ENCODE results near the gene OXSM.

OXSM gene

GRCh38 chr3:25785826-25786225, 4.1 kb upstream of the OXSM start:
- peaks cover 6% of the 10 kb centered on the region for H3K79me2 ChIP-seq (ENCODE audit: control insufficient read depth, insufficient read depth, low read length, poor library complexity)
- H3K27ac ChIP-seq (ENCODE audit: low read depth, low read length), result no peak overlapping the region
- H2AK5ac ChIP-seq (ENCODE audit: low read length), result no peak overlapping the region
- H4K8ac ChIP-seq (ENCODE audit: low read depth, low read length), result no peak overlapping the region
- no peak overlapping the region for H3K23ac ChIP-seq (ENCODE audit: low read length)
- no peak for DNase-seq
- H2BK12ac ChIP-seq (ENCODE audit: low read length), result no peak overlapping the region
- no peak overlapping the region for H2BK5ac ChIP-seq (ENCODE audit: low read depth, low read length, poor library complexity)
- no peak overlapping the region for H4K91ac ChIP-seq (ENCODE audit: low read depth, low read length)
- no peak overlapping the region for H4K12ac ChIP-seq (ENCODE audit: low read depth, low read length)
- H3K4me1 ChIP-seq (ENCODE audit: control insufficient read depth in 1 of 2, insufficient read depth in 2 of 2, low read length in 2 of 2), result peaks cover 2% of the 10 kb centered on the region in 2 experiments
- WGBS (ENCODE audit: extremely low coverage, insufficient coverage, insufficient read length), result no CpG with 5 or more reads among the region's 3 CpGs
- H3K4me3 ChIP-seq (ENCODE audit: low read depth, low read length), result no peak overlapping the region
- H3K4ac ChIP-seq (ENCODE audit: low read depth, low read length), result no peak overlapping the region
- peaks cover 14% of the 10 kb centered on the region for H3K79me1 ChIP-seq (ENCODE audit: low read length)
- no peaks in the 10 kb centered on the region for H3K9me3 ChIP-seq (ENCODE audit: insufficient read depth, low read depth, low read length)
- no peak overlapping the region for H2BK120ac ChIP-seq (ENCODE audit: insufficient read depth, low read length, poor library complexity)
- no peak overlapping the region for H3K9ac ChIP-seq (ENCODE audit: low read length)
- H3K18ac ChIP-seq (ENCODE audit: low read length), result no peak overlapping the region
- H2AFZ ChIP-seq (ENCODE audit: insufficient read depth, low read length, poor library complexity), result no peak overlapping the region
- no peak overlapping the region for H3K14ac ChIP-seq (ENCODE audit: low read length)
- H3K4me2 ChIP-seq (ENCODE audit: low read length), result no peak overlapping the region
- no peaks in the 10 kb centered on the region for H3K36me3 ChIP-seq (ENCODE audit: control insufficient read depth in 1 of 2, insufficient read depth in 2 of 2, low read length in 2 of 2)
- H3K27me3 ChIP-seq (ENCODE audit: insufficient read depth, low read length), result no peaks in the 10 kb centered on the region

DNA sequence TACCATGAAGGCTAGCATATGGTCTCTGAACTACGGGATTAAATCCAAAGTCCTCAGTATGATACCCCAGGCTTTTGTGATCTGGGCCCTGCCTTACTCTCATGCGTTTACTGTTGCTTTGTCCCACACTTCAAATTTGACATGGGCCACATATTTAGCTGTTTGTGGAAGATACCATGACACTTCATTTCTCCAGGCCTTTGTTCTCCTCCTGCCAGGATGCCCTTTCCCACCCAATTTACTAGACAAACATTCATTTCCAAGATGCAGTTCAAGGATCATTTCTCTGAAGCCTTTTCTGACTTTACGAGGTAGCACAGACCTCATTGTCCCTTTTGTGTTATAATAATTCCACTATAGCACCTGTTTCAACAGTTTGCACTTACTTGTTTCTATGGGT, 2.2 kb upstream of the OXSM start:
- no peak overlapping the region for H2BK5ac ChIP-seq (ENCODE audit: low read depth, low read length, poor library complexity)
- no peak overlapping the region for H3K14ac ChIP-seq (ENCODE audit: low read length)
- H3K9me3 ChIP-seq (ENCODE audit: insufficient read depth, low read depth, low read length), result no peaks in the 10 kb centered on the region
- DNase-seq, result no peak
- peaks cover 14% of the 10 kb centered on the region for H3K79me1 ChIP-seq (ENCODE audit: low read length)
- H3K79me2 ChIP-seq (ENCODE audit: control insufficient read depth, insufficient read depth, low read length, poor library complexity), result peaks cover 6% of the 10 kb centered on the region
- no peak overlapping the region for H3K23ac ChIP-seq (ENCODE audit: low read length)
- H2BK120ac ChIP-seq (ENCODE audit: insufficient read depth, low read length, poor library complexity), result no peak overlapping the region
- no peak overlapping the region for H3K9ac ChIP-seq (ENCODE audit: low read length)
- no CpG with 5 or more reads among the region's 3 CpGs for WGBS (ENCODE audit: extremely low coverage, insufficient coverage, insufficient read length)
- H4K12ac ChIP-seq (ENCODE audit: low read depth, low read length), result no peak overlapping the region
- H3K4ac ChIP-seq (ENCODE audit: low read depth, low read length), result no peak overlapping the region
- H3K27ac ChIP-seq (ENCODE audit: low read depth, low read length), result no peak overlapping the region
- H2BK12ac ChIP-seq (ENCODE audit: low read length), result no peak overlapping the region
- no peak overlapping the region for H4K91ac ChIP-seq (ENCODE audit: low read depth, low read length)
- H3K36me3 ChIP-seq (ENCODE audit: control insufficient read depth in 1 of 2, insufficient read depth in 2 of 2, low read length in 2 of 2), result no peaks in the 10 kb centered on the region
- no peak overlapping the region for H2AFZ ChIP-seq (ENCODE audit: insufficient read depth, low read length, poor library complexity)
- H3K4me3 ChIP-seq (ENCODE audit: low read depth, low read length), result no peak overlapping the region
- H2AK5ac ChIP-seq (ENCODE audit: low read length), result no peak overlapping the region
- no peaks in the 10 kb centered on the region for H3K27me3 ChIP-seq (ENCODE audit: insufficient read depth, low read length)
- no peak overlapping the region for H3K4me2 ChIP-seq (ENCODE audit: low read length)
- no peaks in the 10 kb centered on the region for H3K4me1 ChIP-seq (ENCODE audit: control insufficient read depth in 1 of 2, insufficient read depth in 2 of 2, low read length in 2 of 2)
- no peak overlapping the region for H3K18ac ChIP-seq (ENCODE audit: low read length)
- H4K8ac ChIP-seq (ENCODE audit: low read depth, low read length), result no peak overlapping the region

DNA sequence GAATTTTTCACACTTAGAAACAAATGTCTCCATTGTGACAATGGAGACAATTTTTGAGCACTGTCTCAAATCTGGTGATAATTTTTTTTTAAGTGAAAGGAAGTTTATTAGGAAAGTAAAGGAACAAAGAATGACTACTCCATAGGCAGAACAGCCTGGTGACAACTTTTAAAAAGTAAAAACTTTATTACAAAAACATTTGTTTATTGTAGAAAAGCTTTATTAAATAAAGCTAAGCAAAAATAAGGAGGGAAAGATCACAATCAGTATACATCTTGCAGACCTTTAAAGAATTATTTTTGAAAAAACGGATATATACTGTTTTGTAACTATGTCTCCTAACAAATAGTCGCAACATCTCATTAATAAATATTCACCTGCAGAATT, 688 bp upstream of the OXSM start:
- Histone ChIP-seq H4K91ac (ENCODE audit: low read depth, low read length) (no peak overlapping the region), H4K8ac (ENCODE audit: low read depth, low read length) (no peak overlapping the region), H4K12ac (ENCODE audit: low read depth, low read length) (no peak overlapping the region), H2BK120ac (ENCODE audit: insufficient read depth, low read length, poor library complexity) (no peak overlapping the region), H3K4me3 (ENCODE audit: low read depth, low read length) (no peak overlapping the region), H2BK5ac (ENCODE audit: low read depth, low read length, poor library complexity) (no peak overlapping the region), H3K9ac (ENCODE audit: low read length) (no peak overlapping the region), H3K4ac (ENCODE audit: low read depth, low read length) (no peak overlapping the region), H3K9me3 (ENCODE audit: insufficient read depth, low read depth, low read length) (no peaks in the 10 kb centered on the region), H2BK12ac (ENCODE audit: low read length) (no peak overlapping the region), H2AFZ (ENCODE audit: insufficient read depth, low read length, poor library complexity) (no peak overlapping the region), H3K4me1 (ENCODE audit: control insufficient read depth in 1 of 2, insufficient read depth in 2 of 2, low read length in 2 of 2) (no peaks in the 10 kb centered on the region), H3K18ac (ENCODE audit: low read length) (no peak overlapping the region), H3K23ac (ENCODE audit: low read length) (no peak overlapping the region), H3K36me3 (ENCODE audit: control insufficient read depth in 1 of 2, insufficient read depth in 2 of 2, low read length in 2 of 2) (no peaks in the 10 kb centered on the region), H3K4me2 (ENCODE audit: low read length) (peak overlapping the region; percentile 62), H3K27me3 (ENCODE audit: insufficient read depth, low read length) (no peaks in the 10 kb centered on the region), H3K27ac (ENCODE audit: low read depth, low read length) (no peak overlapping the region), H3K14ac (ENCODE audit: low read length) (no peak overlapping the region), H3K79me2 (ENCODE audit: control insufficient read depth, insufficient read depth, low read length, poor library complexity) (no peaks in the 10 kb centered on the region), H3K79me1 (ENCODE audit: low read length) (peaks cover 5% of the 10 kb centered on the region), H2AK5ac (ENCODE audit: low read length) (no peak overlapping the region)
- DNase-seq, result no peak
- no CpG with 5 or more reads among the region's 2 CpGs for WGBS (ENCODE audit: extremely low coverage, insufficient coverage, insufficient read length)

- Histone ChIP-seq H3K9ac (ENCODE audit: low read length) (no peak overlapping the region), H3K27ac (ENCODE audit: low read depth, low read length) (no peak overlapping the region), H3K4me1 (ENCODE audit: control insufficient read depth in 1 of 2, insufficient read depth in 2 of 2, low read length in 2 of 2) (no peaks in the 10 kb centered on the region), H3K4ac (ENCODE audit: low read depth, low read length) (no peak overlapping the region), H2BK12ac (ENCODE audit: low read length) (no peak overlapping the region), H3K4me2 (ENCODE audit: low read length) (no peak overlapping the region), H2AFZ (ENCODE audit: insufficient read depth, low read length, poor library complexity) (no peak overlapping the region), H4K8ac (ENCODE audit: low read depth, low read length) (no peak overlapping the region), H3K79me2 (ENCODE audit: control insufficient read depth, insufficient read depth, low read length, poor library complexity) (no peaks in the 10 kb centered on the region), H3K14ac (ENCODE audit: low read length) (no peak overlapping the region), H3K9me3 (ENCODE audit: insufficient read depth, low read depth, low read length) (no peaks in the 10 kb centered on the region), H3K79me1 (ENCODE audit: low read length) (no peaks in the 10 kb centered on the region), H3K4me3 (ENCODE audit: low read depth, low read length) (no peak overlapping the region), H2BK5ac (ENCODE audit: low read depth, low read length, poor library complexity) (no peak overlapping the region), H3K36me3 (ENCODE audit: control insufficient read depth in 1 of 2, insufficient read depth in 2 of 2, low read length in 2 of 2) (no peaks in the 10 kb centered on the region), H3K18ac (ENCODE audit: low read length) (no peak overlapping the region), H3K23ac (ENCODE audit: low read length) (no peak overlapping the region), H3K27me3 (ENCODE audit: insufficient read depth, low read length) (no peaks in the 10 kb centered on the region), H2AK5ac (ENCODE audit: low read length) (no peak overlapping the region), H4K91ac (ENCODE audit: low read depth, low read length) (no peak overlapping the region), H4K12ac (ENCODE audit: low read depth, low read length) (no peak overlapping the region), H2BK120ac (ENCODE audit: insufficient read depth, low read length, poor library complexity) (no peak overlapping the region)
- DNase-seq, result no peak
- WGBS (ENCODE audit: extremely low coverage, insufficient coverage, insufficient read length), result no CpG with 5 or more reads among the region's 3 CpGs
Observed at GRCh38 chr3:25801786-25802185, 11.9 kb downstream of the OXSM start.
